Keratinocyte (primary cell): ENCODE results near the gene OVCH2. TPM values are rescaled to one million over a fixed set of nuclear protein-coding genes. Genes with fewer than 3 reads are reported as not detected.
"Not testable (repeated sequence)": the region's sequence is repeated elsewhere in the genome, so short reads cannot be mapped to it uniquely, and the experiment has no call there.

Experiments used
- DNase-seq: peaks from one replicate; pipeline ENCODE4 v3.0.0-alpha.2; 2011; ENCODE audit warnings: low read depth, missing footprints, low spot score
- FAIRE-seq: peaks from 2 replicates; lab custom pipeline; 2011; peaks lifted over from hg19 to GRCh38; lab: Jason Lieb, UNC
- H2AFZ ChIP-seq: 2 replicates; pipeline ENCODE4 v1.6.0; 2012; ENCODE audit warnings: low read length, control low read depth, inconsistent platforms; ENCODE audit not compliant: control insufficient read depth
- H3K27ac ChIP-seq: 2 replicates; pipeline ENCODE4 v1.5.1; 2011; ENCODE audit warnings: low read length; ENCODE audit not compliant: control insufficient read depth, insufficient read depth
- H3K27me3 ChIP-seq: 3 replicates; pipeline ENCODE4 v1.6.0; 2011; ENCODE audit warnings: low read length; ENCODE audit not compliant: control insufficient read depth, insufficient read depth; ENCODE audit errors: extremely low read depth
- H3K36me3 ChIP-seq, 2 experiments: 2 replicates in 1 of 2; 3 replicates in 1 of 2; pipeline ENCODE4 v1.5.1; 2011; ENCODE audit warnings: low read length in 2 of 2, mild to moderate bottlenecking in 1 of 2; ENCODE audit not compliant: control insufficient read depth in 2 of 2, insufficient read depth in 2 of 2; ENCODE audit errors: extremely low read depth in 1 of 2
- H3K4me1 ChIP-seq: 3 replicates; pipeline ENCODE4 v1.5.1; 2011; ENCODE audit warnings: low read length; ENCODE audit not compliant: control insufficient read depth, insufficient read depth; ENCODE audit errors: extremely low read depth
- H3K4me2 ChIP-seq: 3 replicates; pipeline ENCODE4 v1.6.0; 2011; ENCODE audit warnings: low read depth, low read length; ENCODE audit not compliant: control insufficient read depth, insufficient read depth; ENCODE audit errors: extremely low read depth
- H3K4me3 ChIP-seq, 3 experiments: fragments of 200-600 bp in 1 of 3; sonication (generic) in 1 of 3; 2 replicates in 2 of 3; 3 replicates in 1 of 3; pipeline ENCODE4 v1.5.1; 2011 to 2016; ENCODE audit warnings: low read length in 3 of 3, mild to moderate bottlenecking in 3 of 3, control low read depth in 2 of 3, inconsistent platforms in 1 of 3, low read depth in 1 of 3, mixed read lengths in 1 of 3, mixed run types in 1 of 3, moderate library complexity in 1 of 3; ENCODE audit not compliant: control insufficient read depth in 2 of 3, insufficient read depth in 2 of 3; ENCODE audit errors: extremely low read depth in 1 of 3
- H3K79me2 ChIP-seq: 2 replicates; pipeline ENCODE4 v1.6.0; 2012; ENCODE audit warnings: low read length; ENCODE audit not compliant: control insufficient read depth, insufficient read depth
- H3K9ac ChIP-seq: 3 replicates; pipeline ENCODE4 v1.6.0; 2011; ENCODE audit warnings: low read length; ENCODE audit not compliant: control insufficient read depth, insufficient read depth; ENCODE audit errors: extremely low read depth
- H3K9me1 ChIP-seq: 3 replicates; pipeline ENCODE4 v1.6.0; 2011; ENCODE audit warnings: low read length; ENCODE audit not compliant: control insufficient read depth, insufficient read depth; ENCODE audit errors: extremely low read depth
- H3K9me3 ChIP-seq: 2 replicates; pipeline ENCODE4 v1.5.1; 2012; ENCODE audit warnings: low read depth, low read length; ENCODE audit not compliant: control insufficient read depth
- H4K20me1 ChIP-seq: 3 replicates; pipeline ENCODE4 v1.6.0; 2011; ENCODE audit warnings: low read length; ENCODE audit not compliant: control insufficient read depth, insufficient read depth; ENCODE audit errors: extremely low read depth
- CTCF ChIP-seq, 3 experiments: IDR thresholded peaks in 1 of 3; conservative IDR thresholded peaks in 1 of 3; optimal IDR thresholded peaks in 1 of 3; 2 replicates in 2 of 3; 3 replicates in 1 of 3; pipeline versions ENCODE3 to v1.5.1; 2011; ENCODE audit warnings: low read length in 3 of 3, mild to moderate bottlenecking in 3 of 3, moderate library complexity in 2 of 3, control low read depth in 1 of 3, inconsistent platforms in 1 of 3; ENCODE audit not compliant: insufficient read depth in 2 of 3; ENCODE audit errors: extremely low read depth in 1 of 3
- EZH2 ChIP-seq: IDR thresholded peaks from one replicate; pipeline ENCODE4 v1.6.1; 2012; ENCODE audit warnings: inconsistent platforms, mild to moderate bottlenecking, low read length, moderate library complexity
- dilution Hi-C: fragments of 300-500 bp; cut with MboI; formaldehyde crosslinking; loops from one replicate; pipeline ENCODE4 v1.7.0; 2020; ENCODE audit warnings: low sequenced_read_pairs; ENCODE audit not compliant: extremely low pct_ligation_motif_present
- polyA minus RNA-seq, 3 experiments: library from RNA; depleted of rRNA, polyadenylated mRNA; stranded (reverse); fragments of >200 nt; gene quantifications; 1 replicate in 1 of 3; 2 replicates in 1 of 3; 3 replicates in 1 of 3; pipeline ENCODE4 v1.2.3, GENCODE V29; 2011
- polyA plus RNA-seq, 5 experiments: library from polyadenylated mRNA; depleted of rRNA in 3 of 5; stranded (reverse) in 3 of 5; stranded (forward) in 1 of 5; unstranded in 1 of 5; fragments of >200 nt; gene quantifications; 1 replicate in 1 of 5; 2 replicates in 3 of 5; 3 replicates in 1 of 5; pipeline versions ENCODE4 v1.2.1 to v1.2.3, GENCODE V29; 2011 to 2012; ENCODE audit warnings: missing spikeins in 2 of 5, low read depth in 1 of 5, low replicate concordance in 1 of 5

Gene OVCH2
- polyA plus RNA-seq = 1.7 to 8.1 TPM (median 2.8 TPM) in 3 replicates
- 9.8 TPM for polyA plus RNA-seq (2011; ENCODE audit: low read depth)
- 0.23 and 0.66 TPM in 2 replicates for polyA plus RNA-seq (2011; cell fraction: cytosol; rRNA removed)
- polyA plus RNA-seq (2011; cell fraction: nucleus; rRNA removed) = 38.0 and 53.4 TPM in 2 replicates
- 0.28 and 6.6 TPM in 2 replicates for polyA plus RNA-seq (2012; ENCODE audit: low replicate concordance)
- polyA minus RNA-seq = 4.9 to 11.0 TPM (median 10.3 TPM) in 3 replicates
- polyA minus RNA-seq (2011; cell fraction: cytosol; rRNA and poly(A)+ RNA removed) = not detected
- 6.4 and 14.7 TPM in 2 replicates for polyA minus RNA-seq (2011; cell fraction: nucleus; rRNA and poly(A)+ RNA removed)

GRCh38 chr11:7706377-7706776 lies at the start of gene OVCH2:
Gene OVCH2, minus strand, starts transcription at chr11:7706477. Its CDS starts 83 bp downstream, at chr11:7706394.
- no peaks in the 10 kb centered on the region for H3K9me1 ChIP-seq
- H3K36me3 ChIP-seq = no peaks in the 10 kb centered on the region
- dilution Hi-C loops = no loop called here
- DNase-seq (no peak), FAIRE-seq (no peak)
- no peaks in the 10 kb centered on the region for H3K79me2 ChIP-seq
- no peak within 1 kb of the TSS for H3K9ac ChIP-seq
- H3K4me1 ChIP-seq = no peaks in the 10 kb centered on the region
- H4K20me1 ChIP-seq = no peaks in the 10 kb centered on the region
- H3K4me3 ChIP-seq = no peak within 1 kb of the TSS
- no peak within 1 kb of the TSS for H3K4me2 ChIP-seq
- no peaks in the 10 kb centered on the region for H3K9me3 ChIP-seq
- no peak for TF ChIP-seq CTCF (optimal IDR thresholded peaks at IDR 0.05 in 1 of 3, IDR thresholded peaks at IDR 0.05 in 1 of 3, conservative IDR thresholded peaks at IDR 0.05 in 1 of 3; ENCODE audit: extremely low read depth in 1 of 3, insufficient read depth in 2 of 3, low read length in 3 of 3)
- no peak for TF ChIP-seq EZH2
- H3K27me3 ChIP-seq = no peaks in the 10 kb centered on the region
- H2AFZ ChIP-seq = no peak within 1 kb of the TSS
- H3K27ac ChIP-seq = no peak within 1 kb of the TSS

GRCh38 chr11:7749456-7749855 lies 43.2 kb upstream of the OVCH2 start:
- Histone ChIP-seq H3K9me3 (no peaks in the 10 kb centered on the region), H3K4me2 (no peak overlapping the region), H4K20me1 (no peaks in the 10 kb centered on the region), H3K36me3 (no peaks in the 10 kb centered on the region), H3K9ac (no peak overlapping the region), H3K9me1 (no peaks in the 10 kb centered on the region), H3K27me3 (no peaks in the 10 kb centered on the region), H3K4me1 (no peaks in the 10 kb centered on the region), H3K79me2 (no peaks in the 10 kb centered on the region), H2AFZ (no peak overlapping the region), H3K4me3 (no peak overlapping the region), H3K27ac (no peak overlapping the region)
- dilution Hi-C loops = no loop called here
- FAIRE-seq (no peak), DNase-seq (no peak)
- TF ChIP-seq CTCF (optimal IDR thresholded peaks at IDR 0.05 in 1 of 3, IDR thresholded peaks at IDR 0.05 in 1 of 3, conservative IDR thresholded peaks at IDR 0.05 in 1 of 3; ENCODE audit: extremely low read depth in 1 of 3, insufficient read depth in 2 of 3, low read length in 3 of 3) = no peak
- TF ChIP-seq EZH2 = no peak

- H3K27ac ChIP-seq, H3K36me3 ChIP-seq, dilution Hi-C loops, H3K27me3 ChIP-seq, H2AFZ ChIP-seq, H3K79me2 ChIP-seq, H3K9ac ChIP-seq, FAIRE-seq, DNase-seq, H4K20me1 ChIP-seq, H3K9me3 ChIP-seq, H3K9me1 ChIP-seq, H3K4me1 ChIP-seq, H3K4me3 ChIP-seq, H3K4me2 ChIP-seq: not testable (repeated sequence)
Measured at GRCh38 chr11:7734767-7735166, 28.5 kb upstream of the OVCH2 start.
